HG03460 (cell line): Measurements from ENCODE around the gene BEGAIN.

Experiments used
- ATAC-seq: cut with Tn5 transposase; IDR thresholded peaks from one replicate; pipeline ENCODE4 v1.9.1; 2021; ENCODE audit not compliant: unreplicated experiment

The BEGAIN gene

DNA sequence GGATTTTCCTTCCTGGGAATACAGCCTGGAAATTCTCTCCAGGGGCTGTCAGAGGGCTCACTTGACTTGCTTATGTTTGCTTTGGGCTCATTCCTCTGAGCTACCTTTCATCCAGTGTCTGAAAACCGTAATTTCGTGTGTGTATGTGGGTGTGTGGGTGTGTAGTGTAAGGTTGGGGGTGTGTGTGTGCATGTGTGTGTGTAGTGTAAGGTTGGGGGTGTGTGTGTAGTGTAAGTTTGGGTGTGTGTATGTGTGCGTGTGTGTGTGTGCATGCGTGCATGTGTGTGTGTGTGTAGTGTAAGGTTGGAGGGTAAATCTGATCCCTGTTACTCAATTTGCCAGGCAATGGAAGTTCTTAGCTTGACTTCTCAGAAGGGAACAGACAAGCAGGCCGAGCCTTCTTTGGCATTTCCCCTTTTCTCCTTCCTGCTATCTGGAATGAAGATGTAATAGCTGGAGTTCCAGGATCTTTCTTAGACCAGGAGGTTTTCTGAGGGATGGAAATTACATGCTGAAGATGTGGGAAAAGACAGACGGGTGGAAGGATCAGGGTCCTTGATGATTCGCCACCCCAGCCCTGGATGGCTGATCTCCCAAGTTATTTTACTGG, 15.5 kb upstream of the BEGAIN start:
- ATAC-seq = no peak

- ATAC-seq = no peak
Observed at GRCh38 chr14:100601914-100602313, 14.7 kb upstream of the BEGAIN start.

DNA sequence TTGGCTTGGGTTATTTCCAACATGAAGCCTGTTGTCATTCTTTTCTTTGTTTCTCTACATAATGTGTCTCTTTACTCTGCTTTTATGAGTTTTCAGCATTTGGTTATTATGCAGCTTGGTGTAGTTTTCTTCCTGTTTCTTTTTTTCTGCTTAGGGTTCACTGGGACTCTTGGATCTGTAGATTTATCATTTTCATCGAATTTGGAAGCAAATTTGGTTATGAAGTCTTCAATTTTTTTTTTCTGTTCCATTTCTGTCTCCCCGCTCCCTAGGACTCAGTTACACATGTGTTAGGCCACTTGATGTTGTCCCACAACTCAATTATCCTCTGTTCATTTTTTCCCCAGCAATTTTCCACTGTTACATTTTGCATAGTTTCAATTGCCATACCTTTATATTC, 13.8 kb upstream of the BEGAIN start:
- no peak for ATAC-seq

GRCh38 chr14:100599981-100600380, 12.8 kb upstream of the BEGAIN start:
- ATAC-seq = no peak

DNA sequence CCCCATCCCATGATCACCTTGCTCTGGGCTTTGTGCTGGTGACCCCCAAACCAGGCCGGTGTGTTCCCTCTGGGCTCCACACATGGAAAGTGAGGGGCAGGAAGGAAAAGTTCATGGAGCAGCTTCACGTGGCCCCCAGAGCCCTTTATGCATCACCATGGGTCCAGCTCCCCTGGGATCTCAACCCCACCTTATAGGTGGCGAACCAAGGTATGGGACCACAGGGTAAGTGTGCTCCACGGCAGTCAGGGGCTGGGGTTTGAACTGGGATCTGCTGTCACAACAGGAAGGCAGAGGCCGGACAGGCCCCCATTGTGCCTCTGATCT, 7.4 kb upstream of the BEGAIN start:
- ATAC-seq = no peak

DNA sequence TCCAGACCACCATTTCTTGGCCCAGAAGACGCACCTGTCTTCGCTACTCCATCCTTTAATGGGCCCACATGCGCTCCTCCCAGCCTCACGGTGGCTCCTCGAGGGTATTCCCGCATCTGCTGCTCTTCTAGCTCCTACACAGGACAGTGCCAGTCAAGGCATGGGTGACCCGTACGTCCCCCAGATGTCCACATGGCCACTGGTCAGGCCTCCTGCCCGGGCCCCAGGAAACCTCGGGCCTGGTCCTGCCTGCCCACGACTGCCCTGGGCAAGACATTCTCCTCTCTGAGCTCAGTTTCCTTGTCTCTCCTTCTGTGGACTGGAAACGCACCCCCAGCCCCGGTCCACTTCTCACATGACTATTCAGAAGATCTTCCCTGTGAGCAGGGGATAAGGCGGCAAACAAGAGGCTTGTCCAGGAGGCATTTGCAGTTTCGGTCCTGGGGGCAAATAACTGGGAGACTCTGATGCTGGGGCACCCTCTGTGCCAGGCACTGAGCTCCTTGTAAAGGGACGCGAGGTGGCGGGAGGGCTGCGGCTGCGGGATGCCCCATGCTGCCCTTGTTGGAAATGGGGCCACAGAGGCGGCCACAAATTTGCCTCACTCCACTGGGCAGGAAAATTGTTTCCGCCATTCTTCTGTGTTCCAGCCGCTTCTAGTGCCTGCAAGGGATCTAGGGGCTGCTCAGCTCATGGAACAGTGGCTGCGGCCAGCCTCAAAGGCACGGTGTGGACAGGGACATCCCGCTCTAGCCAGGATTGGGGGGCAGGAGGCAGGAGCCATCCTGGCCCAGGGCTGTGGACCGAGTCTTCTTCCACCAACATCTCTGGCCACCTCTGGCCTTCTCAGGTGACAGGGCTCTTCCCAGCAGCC, 6.8 kb upstream of the BEGAIN start:
- ATAC-seq = no peak

DNA sequence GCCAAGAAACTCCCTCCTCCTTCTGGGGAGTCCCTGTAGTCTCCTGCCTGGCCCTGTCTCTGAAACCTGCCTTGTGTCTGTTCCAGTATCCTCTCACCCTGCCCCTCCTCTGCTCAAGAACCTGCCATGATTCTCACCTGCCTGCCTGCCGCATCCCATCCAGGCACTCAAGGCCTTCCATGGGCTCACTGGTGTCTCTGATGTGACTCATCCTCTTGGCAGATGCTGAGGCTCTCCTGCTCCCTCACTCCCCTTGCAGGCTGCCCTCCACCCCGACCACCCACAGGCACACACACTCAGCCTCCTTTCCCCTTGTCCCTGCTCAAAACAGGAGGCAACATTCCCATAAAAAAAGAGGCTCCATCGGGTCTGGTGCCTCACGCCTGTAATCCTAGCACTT, 5.8 kb upstream of the BEGAIN start:
- ATAC-seq = no peak

GRCh38 chr14:100592461-100592891, 5.3 kb upstream of the BEGAIN start:
- no peak for ATAC-seq

DNA sequence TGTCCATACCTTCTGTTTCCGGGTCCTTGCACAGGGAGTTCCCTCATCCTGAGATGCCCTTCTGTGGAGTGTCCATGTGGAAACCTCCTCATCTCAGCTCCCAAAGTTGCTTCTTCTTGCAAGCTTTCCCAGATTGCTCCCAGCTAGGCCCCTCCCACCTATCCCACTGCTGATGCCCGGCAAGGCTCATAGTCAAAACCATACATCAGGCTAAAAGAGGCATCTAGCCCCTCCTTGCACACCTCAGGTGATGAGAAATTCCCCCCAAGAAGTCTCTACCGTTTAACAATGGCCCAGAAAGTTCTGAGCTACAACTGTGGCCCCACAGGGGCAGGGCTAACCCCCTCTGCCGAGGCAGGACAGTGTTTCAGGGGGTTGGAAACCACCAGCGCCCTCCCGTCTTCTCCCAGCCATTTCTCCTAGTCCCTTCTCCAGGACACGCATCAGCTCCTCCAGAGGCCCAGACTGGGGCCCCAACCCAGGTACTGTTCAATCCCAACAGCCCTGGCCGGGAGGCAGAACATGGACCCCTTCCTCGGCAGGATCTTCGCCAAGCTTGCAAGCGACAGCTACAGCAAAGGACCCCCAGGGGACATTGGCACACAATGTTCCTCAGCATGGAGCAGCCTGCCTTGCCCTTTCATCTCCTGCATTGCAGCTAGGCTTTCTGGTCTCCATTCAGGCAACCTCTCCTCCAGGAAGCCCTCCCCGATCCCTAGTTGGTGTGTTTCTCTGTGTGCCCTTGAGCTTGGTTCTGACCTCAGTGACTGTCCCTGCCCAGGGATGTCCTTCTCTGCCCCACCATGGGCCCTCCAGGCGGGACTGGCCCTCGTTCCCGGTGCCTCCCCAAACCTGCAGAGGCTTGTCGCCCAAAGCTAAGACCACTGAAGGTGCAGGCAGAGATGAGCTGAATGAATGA, 4.5 kb upstream of the BEGAIN start:
- no peak for ATAC-seq

GRCh38 chr14:100590726-100591452, 3.7 kb upstream of the BEGAIN start:
- no peak for ATAC-seq

DNA sequence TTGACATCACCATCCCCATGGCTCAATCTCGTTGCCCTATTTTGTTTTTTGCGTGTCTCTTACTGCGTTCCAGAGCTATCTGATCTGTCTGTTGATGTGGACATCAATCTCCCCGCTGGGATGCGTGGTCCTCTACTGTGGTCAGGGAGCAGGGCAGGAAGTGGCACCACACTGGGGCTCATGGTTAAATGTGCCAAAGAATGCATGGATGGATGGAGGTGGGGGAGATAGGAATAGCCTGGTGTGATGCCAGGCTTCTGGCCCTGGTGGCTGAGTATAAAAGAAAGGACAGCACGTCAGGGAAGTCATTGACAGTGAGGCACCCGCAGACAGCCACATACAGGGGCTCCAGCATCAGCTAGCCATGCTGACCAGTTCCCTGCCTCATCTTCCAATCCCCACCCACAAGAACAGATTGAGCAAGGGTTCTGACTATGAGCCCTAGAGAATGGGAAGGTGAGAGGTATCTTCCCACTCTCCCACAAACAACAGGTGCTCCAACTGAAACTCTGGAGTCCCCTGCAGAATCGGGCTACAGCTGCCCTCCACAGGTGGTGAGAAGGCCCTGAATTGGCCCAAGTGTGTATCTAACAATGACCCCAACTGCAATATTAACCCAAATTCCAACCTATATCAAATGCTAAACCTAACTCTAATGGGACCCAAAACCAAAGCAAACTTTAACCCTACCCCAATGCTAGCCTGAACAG, 2.7 kb upstream of the BEGAIN start:
- ATAC-seq = no peak

DNA sequence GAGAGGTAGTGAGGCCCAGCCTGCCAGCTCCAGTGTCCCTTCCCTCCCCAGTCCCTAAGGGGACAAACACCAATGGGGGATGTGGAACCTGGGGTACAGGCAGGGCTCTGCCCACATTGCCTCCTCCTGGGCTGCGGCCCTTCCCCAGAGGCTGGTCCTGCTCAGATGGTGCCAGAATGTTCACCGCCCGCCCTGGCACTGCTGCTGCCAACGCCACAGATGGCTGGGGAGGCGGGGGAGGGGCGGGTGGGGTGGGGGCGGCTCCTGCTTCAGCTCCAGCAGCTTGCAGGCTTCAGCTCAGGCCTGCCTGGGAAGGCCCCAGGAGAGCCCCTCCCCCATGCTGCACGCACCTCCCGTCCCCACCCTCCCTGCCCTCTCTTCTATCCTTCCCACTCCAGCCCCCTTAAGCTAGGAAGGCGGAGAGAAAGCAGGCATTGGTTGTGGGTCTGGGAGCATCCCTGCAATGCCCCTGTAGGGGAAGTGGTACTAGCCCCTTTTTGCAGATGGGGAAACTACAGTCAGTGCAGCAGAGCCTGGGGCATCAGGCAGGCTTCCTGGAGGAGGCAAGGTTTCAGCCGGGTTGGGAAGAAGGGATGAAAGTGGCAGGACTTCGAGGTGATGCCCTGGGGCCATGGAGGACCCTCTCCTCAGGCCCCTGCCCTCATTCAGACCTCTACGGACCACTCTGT, 2.0 kb upstream of the BEGAIN start:
- no peak for ATAC-seq

GRCh38 chr14:100588671-100589070, 1.5 kb upstream of the BEGAIN start:
- no peak for ATAC-seq

GRCh38 chr14:100587763-100588411, 670 bp upstream of the BEGAIN start:
- ATAC-seq = no peak

- ATAC-seq = no peak
Observed at GRCh38 chr14:100586403-100587085, 673 bp downstream of the BEGAIN start.

DNA sequence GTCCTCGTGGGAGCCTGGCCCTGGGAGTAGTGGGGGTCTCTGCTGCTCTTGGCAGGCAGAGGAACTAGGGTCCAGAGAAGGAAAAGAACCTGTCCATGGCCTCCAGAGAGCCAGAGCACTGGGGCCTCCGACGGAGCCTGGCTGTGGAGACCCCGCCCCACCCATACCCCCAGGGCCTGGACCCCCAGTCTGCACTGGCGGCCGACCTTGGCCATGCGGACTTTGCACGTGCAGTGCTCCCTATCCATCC, 1.1 kb downstream of the BEGAIN start:
- no peak for ATAC-seq

DNA sequence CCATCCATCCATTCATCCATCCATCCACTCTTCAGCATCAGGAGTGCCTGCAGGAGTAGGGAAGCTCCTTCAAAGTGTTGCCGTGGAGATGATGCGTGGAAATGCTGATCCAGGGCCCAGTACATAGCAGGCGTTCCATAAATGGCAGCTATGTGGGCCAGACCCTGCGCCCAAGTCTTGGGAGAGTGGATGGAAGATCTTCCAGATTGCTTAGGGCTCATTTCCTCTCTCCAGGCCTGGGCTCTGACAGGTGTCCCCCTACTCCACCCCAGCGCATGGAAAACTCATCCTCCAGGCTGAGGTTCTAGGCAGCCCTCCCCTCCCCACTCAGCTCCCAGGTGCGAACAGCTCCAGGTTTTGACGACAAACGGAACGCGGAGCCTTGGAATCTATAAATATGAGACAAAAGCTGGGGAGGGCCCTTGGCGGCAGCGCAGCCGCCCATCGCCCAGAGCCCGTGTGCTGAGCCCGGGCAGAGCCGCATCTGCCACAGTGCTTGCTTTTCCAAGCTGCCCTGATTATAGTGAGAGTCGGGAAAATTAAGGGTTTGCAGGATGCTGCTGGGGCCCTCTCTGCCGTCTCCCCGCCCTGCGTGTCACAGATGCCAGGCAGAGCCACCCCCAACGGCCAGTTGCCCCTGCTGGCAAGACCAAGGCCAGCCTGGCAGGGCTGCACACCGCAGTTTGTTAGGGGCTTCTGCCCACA, 1.6 kb downstream of the BEGAIN start:
- ATAC-seq = no peak
